GM21825 (cell line): ENCODE results near the gene NUP205.
A peak's percentile ranks its signal among the peaks of the same experiment; 100 is the strongest.
"Not testable (repeated sequence)": the region's sequence is repeated elsewhere in the genome, so short reads cannot be mapped to it uniquely, and the experiment has no call there.

ENCODE experiments used
- ATAC-seq: cut with Tn5 transposase; IDR thresholded peaks from one replicate; pipeline ENCODE4 v1.9.1; 2021; ENCODE audit warnings: mild to moderate bottlenecking, moderate library complexity; ENCODE audit not compliant: unreplicated experiment

Gene NUP205

DNA sequence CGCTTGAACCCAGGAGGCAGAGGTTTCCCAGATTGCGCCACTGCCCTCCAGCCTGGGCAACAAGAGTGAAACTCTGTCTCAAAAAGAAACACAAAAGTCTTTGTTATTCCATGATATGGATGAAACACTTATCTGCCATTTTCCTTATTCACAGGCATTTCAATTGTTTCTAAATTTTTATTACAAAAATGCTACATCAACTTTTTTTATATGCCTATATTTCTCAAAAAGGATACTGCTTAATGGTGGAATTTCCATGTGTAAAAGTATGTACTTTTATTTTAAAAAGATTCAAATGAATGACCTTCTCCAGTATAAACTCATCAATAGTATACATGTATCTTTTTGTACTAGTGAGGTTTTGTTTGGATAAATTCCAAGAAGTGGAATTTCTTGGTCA lies 62.7 kb downstream of the NUP205 start:
- ATAC-seq: no peak

DNA sequence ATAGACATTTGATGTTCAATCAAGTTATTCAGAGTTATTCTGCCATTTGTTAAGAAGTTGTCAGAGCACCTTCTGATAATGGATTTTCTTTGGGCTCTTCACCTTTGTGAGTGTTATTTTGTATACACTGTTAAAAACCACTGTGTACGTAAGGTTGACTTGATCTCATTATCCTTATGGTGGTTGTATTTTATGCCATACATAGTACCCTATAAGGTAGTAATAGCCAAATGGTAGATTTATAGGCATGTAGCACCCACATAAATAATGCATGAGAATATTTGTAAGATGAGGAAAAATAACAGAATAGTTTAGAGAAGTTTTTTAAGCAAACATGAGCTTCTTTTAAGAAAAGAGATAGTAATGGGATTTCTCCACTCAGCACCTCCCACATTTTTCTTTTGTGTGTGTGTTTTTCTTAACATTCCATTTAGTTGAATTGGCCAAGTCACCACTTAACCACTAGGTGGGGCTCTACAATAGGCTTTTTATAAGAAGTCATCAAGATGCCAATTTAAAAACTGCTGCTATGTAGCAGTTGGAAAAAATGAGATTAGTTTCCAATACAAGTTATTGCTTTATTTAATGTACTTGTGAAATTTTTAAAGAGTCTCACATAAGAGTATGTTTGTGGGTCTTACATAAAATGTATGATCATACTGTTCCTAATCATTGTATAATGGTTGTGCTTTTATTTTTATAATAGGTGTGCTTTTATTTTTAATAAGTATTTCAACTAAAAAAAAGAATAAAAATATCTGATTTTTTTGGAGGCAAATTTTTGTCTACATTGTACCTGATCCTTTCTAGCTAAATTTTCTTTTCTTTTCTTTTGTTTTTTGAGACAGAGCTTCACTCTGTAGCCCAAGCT lies 63.5 kb downstream of the NUP205 start:
- ATAC-seq: no peak

DNA sequence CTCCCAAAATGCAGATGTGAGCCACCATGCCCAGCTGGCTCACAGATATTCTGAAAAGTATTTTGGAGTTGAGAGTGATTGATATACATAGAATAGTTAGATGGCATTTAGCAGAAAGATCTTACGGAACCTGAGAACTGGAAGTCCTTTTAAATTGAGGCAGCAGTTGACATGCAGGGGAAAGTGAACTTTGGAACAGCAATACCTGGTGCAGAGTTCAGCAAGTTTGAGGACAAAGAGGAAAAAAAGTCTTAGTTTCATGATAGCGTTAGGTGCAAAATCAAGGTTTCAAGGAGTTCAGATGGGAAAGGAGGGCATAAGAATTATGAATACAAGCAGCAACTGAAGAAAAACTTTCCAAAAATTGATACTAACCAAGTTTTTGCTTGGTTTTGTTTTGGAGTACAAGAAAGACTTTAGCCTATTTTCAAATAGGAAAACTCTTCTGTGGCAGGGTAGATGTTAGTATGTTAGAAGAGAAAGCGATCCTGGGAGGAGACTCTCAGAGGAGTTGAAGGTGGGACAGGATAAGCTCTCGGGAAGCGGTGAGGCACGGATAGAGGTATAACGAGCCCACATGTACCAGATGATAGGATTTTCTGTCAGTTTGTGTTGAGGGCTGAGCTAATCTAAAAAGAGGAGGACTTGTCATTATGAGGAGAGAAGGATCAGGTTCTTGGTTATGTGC lies 76.6 kb downstream of the NUP205 start:
- ATAC-seq: no peak

DNA sequence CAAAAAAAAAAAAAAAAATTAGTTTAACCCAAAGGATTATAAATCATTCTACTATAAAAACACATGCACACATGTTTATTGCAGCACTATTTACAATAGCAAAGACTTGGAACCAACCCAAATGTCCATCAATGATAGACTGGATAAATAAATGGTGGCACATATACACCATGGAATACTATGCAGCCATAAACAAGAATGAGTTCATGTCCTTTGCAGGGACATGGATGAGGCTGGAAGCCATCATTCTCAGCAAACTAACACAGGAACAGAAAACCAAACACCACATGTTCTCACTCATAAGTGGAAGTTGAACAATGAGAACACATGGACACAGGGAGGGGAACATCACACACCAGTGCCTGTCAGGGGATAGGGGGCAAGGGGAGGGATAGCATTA lies 82.0 kb downstream of the NUP205 start:
- not testable (repeated sequence) for ATAC-seq

DNA sequence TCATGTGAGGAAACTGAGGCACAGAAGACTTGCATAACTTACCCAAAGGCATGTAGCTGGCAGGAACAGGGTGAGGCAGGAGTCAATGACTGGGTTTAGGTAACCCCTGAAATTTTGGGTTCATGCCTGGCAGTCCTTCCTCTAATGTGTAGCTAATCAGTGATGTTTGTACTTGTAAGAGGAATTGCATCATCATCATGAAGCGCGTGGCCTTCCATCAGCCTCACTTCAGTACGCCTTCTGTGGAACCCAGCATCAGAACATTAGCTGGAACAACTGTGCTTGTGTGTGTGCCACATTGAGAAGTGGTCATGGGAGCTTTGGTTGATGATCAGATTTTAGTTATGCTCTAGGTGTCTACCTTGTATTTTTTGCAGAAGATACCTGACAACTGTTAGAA lies 86.4 kb downstream of the NUP205 start:
- ATAC-seq: no peak

DNA sequence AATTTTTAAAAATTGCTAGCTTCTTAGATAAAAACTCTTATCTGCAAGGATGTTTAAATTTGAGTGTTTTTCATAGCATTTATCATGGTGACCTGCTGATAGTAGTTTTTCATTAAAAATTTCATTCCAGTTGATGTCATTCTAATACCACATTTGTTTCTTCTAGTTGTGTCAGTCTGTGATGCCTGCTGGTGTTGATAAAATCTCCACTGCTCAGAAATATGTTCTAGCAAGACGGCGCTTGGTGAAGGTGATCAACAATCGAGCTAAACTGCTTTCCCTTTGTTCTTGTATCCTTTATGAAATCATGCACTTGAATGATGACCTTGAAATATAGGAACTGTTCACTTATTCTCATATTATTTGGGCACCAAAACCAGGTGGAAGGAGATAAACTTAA lies 87.0 kb downstream of the NUP205 start:
- no peak for ATAC-seq

DNA sequence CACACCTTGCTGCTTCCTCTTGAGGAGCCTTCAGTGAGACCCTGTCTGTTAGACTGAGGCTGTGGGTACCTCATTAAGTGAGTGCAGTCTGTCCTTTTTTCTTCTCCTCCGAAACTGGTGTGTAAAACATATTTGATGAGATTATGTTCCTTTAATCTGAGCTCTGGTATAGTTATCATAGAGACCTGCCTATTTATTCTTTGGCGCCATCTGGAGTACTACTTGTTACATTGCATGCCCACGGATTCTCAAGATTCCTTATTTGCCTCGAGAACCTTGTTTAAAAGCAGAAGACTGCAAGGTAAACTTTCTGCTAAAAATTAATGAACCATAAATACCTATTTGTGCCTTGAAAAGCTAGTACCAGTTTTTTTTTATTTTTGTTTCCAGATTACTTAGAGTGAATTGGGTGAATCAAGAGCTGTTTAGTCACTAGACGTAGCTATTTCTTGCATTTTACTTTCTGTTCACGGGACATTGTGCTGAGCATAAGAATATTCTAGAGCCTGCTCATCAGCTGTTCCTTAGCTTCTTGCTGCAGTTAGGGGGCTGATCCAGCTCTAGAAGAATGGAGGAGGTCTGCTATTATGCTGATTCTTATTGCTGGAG lies 87.7 kb downstream of the NUP205 start:
- peak; percentile 64 for ATAC-seq

DNA sequence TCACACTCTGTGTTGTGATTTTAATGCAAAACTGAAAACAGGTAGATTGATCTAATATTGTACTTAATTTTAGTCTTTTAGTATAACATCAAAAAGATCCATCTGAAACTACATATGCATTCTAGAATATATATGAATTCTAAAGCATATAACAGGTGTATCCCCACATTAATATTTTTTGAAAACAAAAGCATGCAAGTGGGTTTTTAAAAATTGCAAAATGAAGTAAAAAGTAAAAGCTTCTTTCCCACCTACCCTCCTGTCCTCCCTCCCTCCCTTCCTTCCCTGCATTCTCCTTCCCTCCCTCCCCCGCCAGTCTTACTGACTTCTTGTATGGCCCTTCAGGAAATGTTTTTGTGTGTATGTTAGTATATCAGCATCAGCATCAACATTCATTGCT lies 90.0 kb downstream of the NUP205 start:
- ATAC-seq: no peak

DNA sequence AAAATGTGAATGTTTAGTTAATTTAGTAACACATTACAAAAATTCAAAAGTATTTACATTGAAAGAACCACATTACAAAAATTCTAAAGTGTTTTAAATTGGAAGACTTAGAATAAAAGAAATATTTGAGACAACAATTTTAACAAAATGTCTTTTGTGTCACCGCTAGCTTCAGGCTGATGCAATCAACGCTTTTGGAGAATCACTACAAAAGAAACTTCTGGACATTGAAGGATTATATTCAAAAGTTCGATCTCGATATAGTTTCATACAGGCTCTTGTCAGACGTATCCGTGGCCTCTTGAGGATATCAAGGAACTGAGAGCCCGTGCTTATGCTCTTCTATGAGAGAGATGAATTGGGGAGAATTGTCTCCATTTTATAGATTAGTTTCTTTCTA lies 90.5 kb downstream of the NUP205 start:
- no peak for ATAC-seq

DNA sequence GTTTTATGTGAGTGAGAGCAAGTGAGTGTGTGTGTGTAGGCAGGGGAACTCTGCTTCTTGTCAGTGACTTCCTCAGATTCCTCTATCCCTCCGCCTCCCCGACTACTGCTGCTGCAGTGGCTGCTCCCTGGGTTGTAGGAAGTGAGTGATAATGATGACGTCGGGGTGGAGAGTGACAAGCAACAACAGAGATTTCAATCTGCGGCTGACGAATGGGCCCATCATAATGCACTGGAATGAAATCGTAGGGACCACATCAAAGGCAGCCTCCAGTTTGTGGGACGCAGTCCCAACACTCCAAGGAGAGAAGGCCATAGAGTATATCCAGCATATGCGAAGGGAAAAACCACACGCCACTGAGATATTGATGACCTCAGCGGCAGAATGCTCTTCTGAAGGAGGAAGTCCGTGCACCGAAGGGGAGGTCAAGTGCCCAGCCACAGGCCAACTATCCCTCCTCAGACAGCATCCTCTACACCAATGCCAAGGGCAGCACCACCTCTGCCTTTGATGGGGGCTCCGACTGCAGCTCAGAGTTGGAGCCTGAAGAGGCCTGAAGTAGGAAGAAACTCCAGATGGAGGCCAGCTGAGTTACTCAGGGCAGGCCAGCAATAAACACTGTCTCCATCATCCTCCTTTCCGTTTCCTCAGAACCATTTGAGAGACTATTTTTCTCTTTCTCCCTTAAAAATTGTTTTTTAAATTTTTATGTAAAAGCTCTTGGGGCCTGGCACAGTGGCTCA lies 93.3 kb downstream of the NUP205 start:
- no peak for ATAC-seq

DNA sequence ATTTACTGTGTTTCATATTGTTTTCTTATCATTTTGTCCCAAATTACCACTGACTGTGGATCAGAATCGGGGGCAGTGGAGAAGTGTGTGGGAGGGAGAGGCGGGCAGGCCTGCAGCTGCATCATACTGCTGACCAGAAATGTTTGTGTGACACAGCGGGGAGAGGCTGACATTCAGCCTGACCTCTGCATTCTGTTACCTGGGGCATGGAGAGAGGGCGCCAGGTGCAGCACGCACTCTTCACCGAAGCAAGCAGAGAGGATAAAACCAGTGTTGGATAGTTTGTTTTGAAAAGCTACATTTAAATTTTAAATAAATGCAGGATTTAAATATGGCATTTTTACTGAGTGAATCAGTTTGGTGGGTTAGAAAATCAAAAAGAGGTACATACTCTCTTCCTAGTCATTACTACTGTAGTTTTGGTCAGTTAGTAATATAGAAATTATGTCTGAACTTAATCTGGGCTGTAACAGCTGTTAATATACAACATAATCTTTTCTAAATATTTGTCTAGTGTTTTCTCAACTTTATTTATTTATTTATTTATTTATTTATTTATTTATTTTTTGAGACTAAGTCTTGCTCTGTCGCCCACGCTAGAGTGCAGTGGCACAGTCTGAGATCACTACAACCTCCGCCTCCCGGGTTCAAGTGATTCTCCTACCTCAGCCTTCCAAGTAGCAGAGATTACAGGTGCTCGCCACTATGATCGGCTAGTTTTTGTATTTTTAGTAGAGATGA lies 95.8 kb downstream of the NUP205 start:
- no peak for ATAC-seq

DNA sequence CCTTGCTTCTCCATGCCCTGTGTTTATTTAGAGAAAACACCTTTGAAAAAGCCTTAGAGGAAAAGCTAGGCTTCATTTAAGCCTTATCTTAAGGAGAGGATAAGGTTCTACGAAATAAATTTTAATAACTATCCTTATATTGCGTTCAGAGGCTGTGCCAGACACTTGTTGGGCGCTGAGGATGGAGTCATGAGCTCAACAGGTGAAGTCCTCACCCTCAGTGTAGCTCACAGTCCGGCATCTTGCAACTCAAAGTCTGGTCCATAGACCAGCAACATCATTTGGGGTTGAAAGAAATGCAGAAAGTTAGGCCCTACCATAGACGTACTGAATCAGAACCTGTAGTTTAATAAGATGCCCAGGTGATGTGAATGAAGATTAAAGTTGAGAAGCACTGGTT lies 100.8 kb downstream of the NUP205 start:
- ATAC-seq: no peak

DNA sequence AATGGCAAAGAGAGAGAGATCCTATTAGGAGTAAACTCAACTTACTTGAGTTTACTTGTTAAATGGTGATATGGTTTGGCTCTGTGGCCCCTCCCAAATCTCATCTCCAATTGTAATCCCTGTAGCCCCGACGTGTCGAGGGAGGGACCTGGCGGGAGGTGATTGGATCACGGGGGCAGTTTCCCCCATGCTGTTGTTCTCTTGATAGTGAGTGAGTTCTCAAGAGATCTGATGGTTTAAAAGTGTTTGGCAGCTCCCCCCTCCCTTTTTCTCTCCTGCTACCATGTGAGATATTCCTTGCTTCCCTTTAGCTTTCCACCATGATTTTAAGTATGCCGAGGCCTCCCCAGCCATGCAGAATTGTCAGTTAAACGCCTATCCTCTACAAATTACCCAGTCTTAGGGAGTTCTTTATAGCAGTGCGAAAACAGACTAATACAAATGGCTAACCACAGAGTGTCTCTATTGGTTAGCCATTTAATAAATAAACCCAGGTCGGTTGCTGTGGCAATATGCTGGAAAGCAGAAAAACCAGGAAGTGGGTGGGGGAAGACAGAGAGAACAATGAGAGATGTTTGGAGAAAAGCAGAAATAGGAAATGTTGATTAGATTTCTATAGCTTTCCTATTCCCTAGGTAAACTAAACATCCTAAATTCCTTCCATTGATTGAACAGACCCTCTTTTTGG lies 101.6 kb downstream of the NUP205 start:
- no peak for ATAC-seq

DNA sequence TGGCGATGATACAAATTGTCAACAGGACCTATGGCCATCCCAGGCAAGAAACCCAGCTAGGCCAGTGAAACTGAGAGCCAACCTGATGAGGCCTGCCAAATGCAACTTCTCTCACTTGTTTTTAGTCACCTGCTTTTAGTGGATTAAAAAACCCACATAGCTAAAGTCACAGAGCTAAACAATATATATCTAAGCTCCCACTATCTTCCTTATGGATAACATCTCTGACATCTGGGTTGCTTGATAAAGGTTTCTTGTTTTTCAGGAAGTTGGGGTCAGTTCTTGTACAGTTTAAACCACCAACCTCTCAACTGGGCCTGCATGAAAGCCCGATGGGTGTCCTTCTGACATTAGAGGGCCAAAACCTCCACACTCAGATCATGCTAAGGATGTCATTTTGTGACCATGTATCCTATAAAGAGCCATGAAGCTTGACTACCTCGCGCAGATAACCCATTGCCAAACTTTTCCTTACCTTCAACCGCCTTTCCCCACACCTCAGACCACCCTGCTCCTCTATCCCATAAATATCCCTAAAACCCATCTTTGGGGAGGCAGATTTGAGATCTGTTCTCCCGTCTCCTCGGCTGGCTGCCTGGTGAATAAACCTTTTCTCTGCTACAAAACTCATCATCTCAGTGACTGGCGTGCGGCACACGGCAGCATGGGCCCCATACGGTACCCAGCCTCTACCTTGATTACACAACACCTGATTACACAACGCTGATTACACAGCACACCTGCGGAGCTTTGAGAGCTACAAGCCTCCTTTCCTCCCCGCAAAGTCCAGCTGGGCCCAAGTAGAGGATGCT lies 103.8 kb downstream of the NUP205 start:
- peak; percentile 1 for ATAC-seq

DNA sequence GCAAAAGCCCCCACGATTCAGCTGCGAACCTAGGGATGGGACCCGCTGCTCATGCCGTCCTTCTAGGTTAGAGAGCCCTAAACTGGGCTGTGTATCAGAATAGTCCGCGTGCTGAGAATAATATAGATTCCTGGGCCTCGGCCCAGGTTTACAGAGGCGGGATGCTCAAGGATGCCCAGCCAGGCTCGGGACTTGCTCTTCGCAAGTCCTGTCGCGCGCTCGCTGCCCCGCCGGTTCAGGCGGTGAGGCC lies 104.3 kb downstream of the NUP205 start:
- ATAC-seq: no peak

DNA sequence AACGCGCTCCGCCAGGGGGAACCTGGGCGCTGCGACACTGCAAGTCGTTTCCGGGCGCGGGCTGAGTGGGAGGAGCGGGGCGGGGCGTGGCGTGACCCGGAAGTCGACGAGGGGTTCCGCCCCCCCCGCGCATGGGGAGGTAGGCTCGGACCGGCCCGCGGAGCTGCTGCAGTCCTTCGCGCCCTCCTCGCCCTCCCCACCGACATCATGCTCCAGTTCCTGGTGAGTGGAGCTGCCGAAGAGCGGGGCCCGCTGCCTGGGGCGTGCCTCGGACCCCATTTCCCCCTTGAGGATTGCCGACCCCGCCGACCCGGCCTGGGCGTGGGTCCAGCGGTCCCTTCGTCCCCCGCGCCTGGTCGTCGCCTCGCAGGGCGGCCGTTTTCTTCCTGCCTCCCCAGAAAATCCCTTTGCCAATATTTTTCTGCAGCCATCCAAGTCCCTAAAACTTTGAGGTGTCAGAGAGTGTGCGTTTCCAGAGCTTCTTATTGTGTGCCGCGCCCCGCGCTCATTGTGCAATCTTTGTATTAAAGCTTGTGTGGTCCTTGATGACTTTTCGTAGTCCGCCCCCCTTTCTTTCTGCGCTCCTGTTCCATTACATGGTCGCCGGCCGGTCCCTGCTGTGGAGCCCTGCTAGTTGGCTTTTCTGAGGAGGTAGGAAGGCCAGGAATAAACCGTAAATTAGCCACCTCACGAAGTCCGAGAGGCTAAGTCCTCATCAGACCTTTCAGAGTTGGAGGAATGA lies 104.8 kb downstream of the NUP205 start, which contains the start of gene STMP1:
STMP1 (plus strand) TSS at position 142 of the 742 bp plus-strand sequence.
- peak; percentile 93 for ATAC-seq

DNA sequence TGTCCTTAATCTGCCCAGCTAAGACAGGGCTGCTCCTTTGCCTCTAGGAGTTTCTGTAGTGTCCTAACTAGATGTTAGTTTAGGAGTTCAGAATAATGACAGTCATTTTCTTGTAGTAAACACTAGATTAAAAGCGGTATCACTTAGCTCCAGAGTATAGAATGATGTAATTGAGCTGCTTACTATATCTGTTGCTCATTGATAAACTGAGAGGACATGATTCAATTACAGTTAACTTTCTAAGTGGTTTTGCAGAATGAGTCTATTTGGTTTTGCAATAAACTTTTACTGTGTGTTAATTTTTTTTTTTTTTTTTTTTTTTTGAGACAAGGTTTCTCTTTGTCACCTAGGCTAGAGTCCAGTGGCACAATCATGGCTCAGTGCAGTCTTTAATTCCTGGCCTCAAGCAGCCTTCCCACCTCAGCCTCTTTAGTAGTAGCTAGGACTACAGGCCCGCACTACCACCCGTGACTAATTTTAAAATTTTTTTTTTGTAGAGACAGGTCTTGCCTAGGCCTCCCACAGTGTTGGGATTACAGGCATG lies 106.4 kb downstream of the NUP205 start:
- no peak for ATAC-seq

DNA sequence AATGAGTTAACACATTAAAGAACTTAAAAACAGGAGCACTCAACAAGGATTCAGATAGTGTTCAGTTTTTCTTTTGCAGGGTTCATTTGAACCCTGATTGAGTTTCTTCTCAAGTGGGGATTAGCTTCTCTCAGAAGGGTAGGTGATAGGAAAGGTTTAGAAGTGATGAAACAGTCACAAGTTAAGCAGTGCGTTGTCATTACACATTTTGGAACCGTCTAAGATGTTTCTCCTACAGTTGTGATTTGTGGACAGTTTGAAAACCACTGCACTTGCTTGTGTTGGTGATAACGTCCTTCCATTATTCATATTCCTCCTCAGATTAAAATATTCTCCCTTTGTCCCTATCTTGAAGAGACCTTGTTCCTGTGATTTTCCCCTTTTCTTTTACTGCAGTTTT lies 107.3 kb downstream of the NUP205 start:
- no peak for ATAC-seq
